SK-N-SH treated with all-trans-retinoic acid at 6 μM for 48 hours (cell line): ENCODE results near the gene FAT4.

Source experiments
- ATAC-seq: fragments of 200-7000 bp; cut with Tn5 transposase; 3 replicates; pipeline ENCODE4 v1.9.1; 2020; ENCODE audit warnings: mild to moderate bottlenecking, moderate library complexity
- CSDC2 ChIP-seq: fragments of 250-450 bp; sonication (Bioruptor Pico); IDR thresholded peaks from 2 replicates; pipeline ENCODE4 v1.5.0; 2020; ENCODE audit warnings: mild to moderate bottlenecking, moderate library complexity
- ESRRG ChIP-seq: fragments of 250-450 bp; sonication (Bioruptor Pico); IDR thresholded peaks from 2 replicates; pipeline ENCODE4 v1.6.1; 2021; ENCODE audit warnings: mild to moderate bottlenecking
- GLIS3 ChIP-seq: fragments of 250-450 bp; sonication (Bioruptor Pico); IDR thresholded peaks from 2 replicates; pipeline ENCODE4 v1.5.0; 2020; ENCODE audit warnings: mild to moderate bottlenecking, moderate library complexity
- RARB ChIP-seq: fragments of 250-450 bp; sonication (Bioruptor Pico); IDR thresholded peaks from 2 replicates; pipeline ENCODE4 v1.8.0; 2021; ENCODE audit warnings: mild to moderate bottlenecking, moderate library complexity
- SNAI2 ChIP-seq: fragments of 250-450 bp; sonication (Bioruptor Pico); IDR thresholded peaks from 2 replicates; pipeline ENCODE4 v1.5.0; 2020; ENCODE audit warnings: mild to moderate bottlenecking, moderate library complexity
- TOX ChIP-seq: fragments of 250-450 bp; sonication (Bioruptor Pico); IDR thresholded peaks from 2 replicates; pipeline ENCODE4 v1.8.0; 2021; ENCODE audit warnings: mild to moderate bottlenecking, moderate library complexity, borderline replicate concordance
- ZC3H10 ChIP-seq: fragments of 250-450 bp; sonication (Bioruptor Pico); IDR thresholded peaks from 2 replicates; pipeline ENCODE4 v1.5.1; 2021; ENCODE audit warnings: mild to moderate bottlenecking, moderate library complexity
- ZFP3 ChIP-seq: fragments of 250-450 bp; sonication (Bioruptor Pico); IDR thresholded peaks from 2 replicates; pipeline ENCODE4 v1.5.0; 2020; ENCODE audit warnings: mild to moderate bottlenecking, moderate library complexity
- ZFP30 ChIP-seq: fragments of 450-650 bp; formaldehyde crosslinking; IDR thresholded peaks from 2 replicates; pipeline ENCODE4 v1.5.0; 2022; ENCODE audit warnings: mild to moderate bottlenecking, moderate library complexity
- ZNF565 ChIP-seq: fragments of 450-650 bp; formaldehyde crosslinking; conservative IDR thresholded peaks from 2 replicates; pipeline ENCODE4 v1.5.0; 2020; ENCODE audit warnings: low read depth, mild to moderate bottlenecking, moderate library complexity
- ZNF70 ChIP-seq: fragments of 450-650 bp; formaldehyde crosslinking; IDR thresholded peaks from 2 replicates; pipeline ENCODE4 v1.5.0; 2020; ENCODE audit warnings: mild to moderate bottlenecking, moderate library complexity
- ZNF8 ChIP-seq: fragments of 450-650 bp; formaldehyde crosslinking; IDR thresholded peaks from 2 replicates; pipeline ENCODE4 v1.5.0; 2020; ENCODE audit warnings: mild to moderate bottlenecking, moderate library complexity
- TF ChIP-seq, protein P1 (sequence below): fragments of 250-450 bp; sonication (Bioruptor Pico); IDR thresholded peaks from 2 replicates; pipeline ENCODE4 v1.5.1; 2020; ENCODE audit warnings: low read depth, mild to moderate bottlenecking, moderate library complexity
- TF ChIP-seq, protein P2 (sequence below): fragments of 250-450 bp; sonication (Bioruptor Pico); IDR thresholded peaks from 2 replicates; pipeline ENCODE4 v1.5.1; 2021; ENCODE audit warnings: mild to moderate bottlenecking, moderate library complexity
- TF ChIP-seq, protein P3 (sequence below): fragments of 250-450 bp; sonication (Bioruptor Pico); IDR thresholded peaks from 2 replicates; pipeline ENCODE4 v1.8.0; 2020; ENCODE audit warnings: mild to moderate bottlenecking, moderate library complexity, borderline replicate concordance
- TF ChIP-seq, protein P4 (sequence below): fragments of 250-450 bp; sonication (Bioruptor Pico); IDR thresholded peaks from 2 replicates; pipeline ENCODE4 v1.5.0; 2020; ENCODE audit warnings: mild to moderate bottlenecking, moderate library complexity

Gene FAT4

DNA sequence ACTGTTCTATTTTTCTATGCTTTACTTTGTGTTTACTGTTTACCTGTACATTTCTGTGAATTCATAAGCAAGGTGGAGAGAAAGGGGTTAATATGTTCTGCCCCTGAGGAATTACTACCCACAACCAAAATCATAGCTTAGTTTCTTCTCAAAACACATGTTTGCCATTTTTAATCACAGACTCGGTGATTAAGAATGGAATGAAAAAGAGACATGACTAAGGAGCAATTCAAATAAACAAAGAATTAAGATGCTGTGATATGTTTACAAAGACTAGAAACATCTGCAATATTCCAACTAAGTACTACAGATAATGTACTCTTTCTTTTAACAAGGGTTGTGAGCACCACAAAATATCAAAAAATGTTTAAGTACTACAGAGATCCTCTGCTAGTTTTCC lies 11.7 kb upstream of the FAT4 start:
- TF ChIP-seq ZFP30 (CRISPR knock-in tag) (no peak), ZFP3 (no peak), ZNF70 (CRISPR knock-in tag) (no peak), ZNF8 (CRISPR knock-in tag) (no peak)
- TF ChIP-seq, protein P1, sequence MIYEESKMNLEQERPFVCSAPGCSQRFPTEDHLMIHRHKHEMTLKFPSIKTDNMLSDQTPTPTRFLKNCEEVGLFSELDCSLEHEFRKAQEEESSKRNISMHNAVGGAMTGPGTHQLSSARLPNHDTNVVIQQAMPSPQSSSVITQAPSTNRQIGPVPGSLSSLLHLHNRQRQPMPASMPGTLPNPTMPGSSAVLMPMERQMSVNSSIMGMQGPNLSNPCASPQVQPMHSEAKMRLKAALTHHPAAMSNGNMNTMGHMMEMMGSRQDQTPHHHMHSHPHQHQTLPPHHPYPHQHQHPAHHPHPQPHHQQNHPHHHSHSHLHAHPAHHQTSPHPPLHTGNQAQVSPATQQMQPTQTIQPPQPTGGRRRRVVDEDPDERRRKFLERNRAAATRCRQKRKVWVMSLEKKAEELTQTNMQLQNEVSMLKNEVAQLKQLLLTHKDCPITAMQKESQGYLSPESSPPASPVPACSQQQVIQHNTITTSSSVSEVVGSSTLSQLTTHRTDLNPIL (CRISPR knock-in tag): no peak
- TF ChIP-seq, protein P2, sequence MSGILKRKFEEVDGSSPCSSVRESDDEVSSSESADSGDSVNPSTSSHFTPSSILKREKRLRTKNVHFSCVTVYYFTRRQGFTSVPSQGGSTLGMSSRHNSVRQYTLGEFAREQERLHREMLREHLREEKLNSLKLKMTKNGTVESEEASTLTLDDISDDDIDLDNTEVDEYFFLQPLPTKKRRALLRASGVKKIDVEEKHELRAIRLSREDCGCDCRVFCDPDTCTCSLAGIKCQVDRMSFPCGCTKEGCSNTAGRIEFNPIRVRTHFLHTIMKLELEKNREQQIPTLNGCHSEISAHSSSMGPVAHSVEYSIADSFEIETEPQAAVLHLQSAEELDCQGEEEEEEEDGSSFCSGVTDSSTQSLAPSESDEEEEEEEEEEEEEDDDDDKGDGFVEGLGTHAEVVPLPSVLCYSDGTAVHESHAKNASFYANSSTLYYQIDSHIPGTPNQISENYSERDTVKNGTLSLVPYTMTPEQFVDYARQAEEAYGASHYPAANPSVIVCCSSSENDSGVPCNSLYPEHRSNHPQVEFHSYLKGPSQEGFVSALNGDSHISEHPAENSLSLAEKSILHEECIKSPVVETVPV (CRISPR knock-in tag): no peak
- no peak for ATAC-seq

DNA sequence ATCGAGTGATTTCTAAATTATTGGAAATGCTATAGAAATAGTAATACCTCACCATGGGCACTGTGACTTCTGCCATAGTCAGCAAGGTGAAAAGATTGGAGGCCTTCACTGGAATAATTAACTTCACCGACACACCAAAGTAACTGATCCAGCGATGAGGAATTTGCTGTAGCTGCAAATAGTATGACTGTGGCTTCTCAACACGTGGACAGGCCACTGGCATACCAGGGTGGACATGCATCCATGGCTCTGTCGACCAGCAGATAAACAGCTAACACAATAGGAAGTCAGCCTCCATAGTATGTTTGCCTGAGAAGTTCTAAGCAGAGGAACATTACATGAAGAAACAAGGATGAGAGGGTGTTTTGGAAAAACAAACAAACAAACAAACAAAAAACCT lies 10.9 kb upstream of the FAT4 start:
- TF ChIP-seq, protein P3, sequence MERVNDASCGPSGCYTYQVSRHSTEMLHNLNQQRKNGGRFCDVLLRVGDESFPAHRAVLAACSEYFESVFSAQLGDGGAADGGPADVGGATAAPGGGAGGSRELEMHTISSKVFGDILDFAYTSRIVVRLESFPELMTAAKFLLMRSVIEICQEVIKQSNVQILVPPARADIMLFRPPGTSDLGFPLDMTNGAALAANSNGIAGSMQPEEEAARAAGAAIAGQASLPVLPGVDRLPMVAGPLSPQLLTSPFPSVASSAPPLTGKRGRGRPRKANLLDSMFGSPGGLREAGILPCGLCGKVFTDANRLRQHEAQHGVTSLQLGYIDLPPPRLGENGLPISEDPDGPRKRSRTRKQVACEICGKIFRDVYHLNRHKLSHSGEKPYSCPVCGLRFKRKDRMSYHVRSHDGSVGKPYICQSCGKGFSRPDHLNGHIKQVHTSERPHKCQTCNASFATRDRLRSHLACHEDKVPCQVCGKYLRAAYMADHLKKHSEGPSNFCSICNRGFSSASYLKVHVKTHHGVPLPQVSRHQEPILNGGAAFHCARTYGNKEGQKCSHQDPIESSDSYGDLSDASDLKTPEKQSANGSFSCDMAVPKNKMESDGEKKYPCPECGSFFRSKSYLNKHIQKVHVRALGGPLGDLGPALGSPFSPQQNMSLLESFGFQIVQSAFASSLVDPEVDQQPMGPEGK: no peak
- TF ChIP-seq, protein P1 (CRISPR knock-in tag): no peak
- TF ChIP-seq ZNF565 (CRISPR knock-in tag) (no peak), SNAI2 (CRISPR knock-in tag) (no peak), ZC3H10 (CRISPR knock-in tag) (no peak), GLIS3 (CRISPR knock-in tag) (no peak), ESRRG (CRISPR knock-in tag) (no peak), TOX (CRISPR knock-in tag) (no peak), ZNF70 (CRISPR knock-in tag) (no peak)
- TF ChIP-seq, protein P2 (CRISPR knock-in tag): no peak
- TF ChIP-seq, protein P4, sequence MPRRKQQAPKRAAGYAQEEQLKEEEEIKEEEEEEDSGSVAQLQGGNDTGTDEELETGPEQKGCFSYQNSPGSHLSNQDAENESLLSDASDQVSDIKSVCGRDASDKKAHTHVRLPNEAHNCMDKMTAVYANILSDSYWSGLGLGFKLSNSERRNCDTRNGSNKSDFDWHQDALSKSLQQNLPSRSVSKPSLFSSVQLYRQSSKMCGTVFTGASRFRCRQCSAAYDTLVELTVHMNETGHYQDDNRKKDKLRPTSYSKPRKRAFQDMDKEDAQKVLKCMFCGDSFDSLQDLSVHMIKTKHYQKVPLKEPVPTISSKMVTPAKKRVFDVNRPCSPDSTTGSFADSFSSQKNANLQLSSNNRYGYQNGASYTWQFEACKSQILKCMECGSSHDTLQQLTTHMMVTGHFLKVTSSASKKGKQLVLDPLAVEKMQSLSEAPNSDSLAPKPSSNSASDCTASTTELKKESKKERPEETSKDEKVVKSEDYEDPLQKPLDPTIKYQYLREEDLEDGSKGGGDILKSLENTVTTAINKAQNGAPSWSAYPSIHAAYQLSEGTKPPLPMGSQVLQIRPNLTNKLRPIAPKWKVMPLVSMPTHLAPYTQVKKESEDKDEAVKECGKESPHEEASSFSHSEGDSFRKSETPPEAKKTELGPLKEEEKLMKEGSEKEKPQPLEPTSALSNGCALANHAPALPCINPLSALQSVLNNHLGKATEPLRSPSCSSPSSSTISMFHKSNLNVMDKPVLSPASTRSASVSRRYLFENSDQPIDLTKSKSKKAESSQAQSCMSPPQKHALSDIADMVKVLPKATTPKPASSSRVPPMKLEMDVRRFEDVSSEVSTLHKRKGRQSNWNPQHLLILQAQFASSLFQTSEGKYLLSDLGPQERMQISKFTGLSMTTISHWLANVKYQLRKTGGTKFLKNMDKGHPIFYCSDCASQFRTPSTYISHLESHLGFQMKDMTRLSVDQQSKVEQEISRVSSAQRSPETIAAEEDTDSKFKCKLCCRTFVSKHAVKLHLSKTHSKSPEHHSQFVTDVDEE (CRISPR knock-in tag): no peak
- no peak for ATAC-seq

DNA sequence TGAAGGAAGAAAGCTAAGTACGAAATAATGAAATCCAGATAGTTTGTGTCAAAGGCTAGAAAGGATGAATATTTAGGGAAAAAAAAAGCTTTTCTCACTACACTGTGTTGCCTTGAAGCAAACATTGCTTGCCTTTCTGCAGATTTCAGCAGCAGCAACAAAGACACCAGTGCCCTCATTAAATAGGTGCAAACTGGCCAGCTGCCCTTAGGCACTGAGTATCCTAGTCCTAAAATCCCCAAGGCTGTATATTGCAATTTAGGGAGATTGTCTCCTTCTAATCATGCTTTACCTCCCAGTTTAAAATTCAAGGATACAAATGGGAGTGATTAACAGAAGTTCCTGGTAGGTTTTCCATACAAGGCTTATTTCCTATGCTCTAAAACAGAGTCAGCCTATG lies 8.6 kb upstream of the FAT4 start:
- no peak for ATAC-seq
- no peak for TF ChIP-seq RARB (CRISPR knock-in tag)
- TF ChIP-seq, protein P1 (CRISPR knock-in tag): no peak
- no peak for TF ChIP-seq ZNF70 (CRISPR knock-in tag)
- TF ChIP-seq, protein P4 (CRISPR knock-in tag): no peak
- no peak for TF ChIP-seq CSDC2 (CRISPR knock-in tag)
